ENCODE results near the gene PARVA. TPM values are rescaled to one million over a fixed set of nuclear protein-coding genes. Genes with fewer than 3 reads are reported as not detected.

The PARVA gene
- total RNA-seq, 2 experiments from 2014 or later, result 0.08 to 0.98 TPM

DNA sequence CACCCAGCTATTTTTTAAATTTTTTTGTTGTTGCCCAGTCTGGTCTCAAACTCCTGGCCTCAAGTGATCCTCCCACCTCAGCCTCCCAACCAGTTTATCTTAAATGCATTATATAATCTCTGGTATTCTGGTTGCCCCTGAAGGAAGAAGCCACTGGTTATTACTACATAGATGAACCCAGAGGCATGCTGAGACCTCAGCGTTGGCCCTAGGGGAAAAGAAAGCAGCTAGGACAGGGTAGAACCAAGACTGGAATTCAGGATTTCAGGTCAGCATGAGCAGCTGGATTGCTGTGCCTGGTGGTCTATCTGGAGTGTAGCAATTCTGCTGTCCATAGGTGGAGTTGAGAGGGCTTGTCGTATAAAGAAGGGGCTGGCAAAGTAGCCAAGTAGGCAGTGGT is 67.2 kb downstream of the PARVA start:
- POLR2A ChIA-PET, result no interaction called here
- Histone ChIP-seq H3K9me3 (ENCODE audit: control insufficient read depth in 1 of 2, insufficient read depth in 1 of 2, low read length in 2 of 2) (no peaks in the 10 kb centered on the region), H3K27me3 (ENCODE audit: control insufficient read depth in 1 of 2, insufficient read depth in 2 of 2, low read length in 2 of 2) (no peaks in the 10 kb centered on the region)

DNA sequence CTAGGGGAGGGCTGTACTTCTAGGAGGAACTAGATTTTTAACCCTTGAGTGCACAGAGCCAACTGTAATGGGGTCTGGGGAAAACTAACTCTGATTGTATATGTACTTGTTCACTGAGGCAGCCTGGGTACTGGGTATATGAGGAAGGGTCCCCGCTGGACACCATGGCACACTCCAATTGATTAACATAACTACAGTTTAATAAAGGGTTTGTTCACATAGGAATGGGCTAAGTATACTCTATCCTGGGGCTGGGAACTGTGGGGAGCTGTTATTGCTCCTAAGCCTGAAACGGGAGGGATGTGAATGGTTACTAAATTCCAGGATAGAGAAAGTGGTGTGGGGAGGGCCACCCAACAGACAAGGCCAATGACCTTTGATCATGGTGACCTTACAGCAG is 67.6 kb downstream of the PARVA start:
- Mint-ChIP-seq H3K9me3 (no peaks in the 10 kb centered on the region), H3K4me1 (ENCODE audit: low read depth) (no peaks in the 10 kb centered on the region), H3K36me3 (ENCODE audit: low read depth) (no peaks in the 10 kb centered on the region), H3K27me3 (peaks cover 9% of the 10 kb centered on the region), H3K27ac (no peak overlapping the region), H3K4me3 (no peak overlapping the region)
- no peaks in the 10 kb centered on the region for H3K27me3 ChIP-seq (ENCODE audit: control insufficient read depth in 1 of 2, insufficient read depth in 2 of 2, low read length in 2 of 2)
- TF ChIP-seq, protein P1, sequence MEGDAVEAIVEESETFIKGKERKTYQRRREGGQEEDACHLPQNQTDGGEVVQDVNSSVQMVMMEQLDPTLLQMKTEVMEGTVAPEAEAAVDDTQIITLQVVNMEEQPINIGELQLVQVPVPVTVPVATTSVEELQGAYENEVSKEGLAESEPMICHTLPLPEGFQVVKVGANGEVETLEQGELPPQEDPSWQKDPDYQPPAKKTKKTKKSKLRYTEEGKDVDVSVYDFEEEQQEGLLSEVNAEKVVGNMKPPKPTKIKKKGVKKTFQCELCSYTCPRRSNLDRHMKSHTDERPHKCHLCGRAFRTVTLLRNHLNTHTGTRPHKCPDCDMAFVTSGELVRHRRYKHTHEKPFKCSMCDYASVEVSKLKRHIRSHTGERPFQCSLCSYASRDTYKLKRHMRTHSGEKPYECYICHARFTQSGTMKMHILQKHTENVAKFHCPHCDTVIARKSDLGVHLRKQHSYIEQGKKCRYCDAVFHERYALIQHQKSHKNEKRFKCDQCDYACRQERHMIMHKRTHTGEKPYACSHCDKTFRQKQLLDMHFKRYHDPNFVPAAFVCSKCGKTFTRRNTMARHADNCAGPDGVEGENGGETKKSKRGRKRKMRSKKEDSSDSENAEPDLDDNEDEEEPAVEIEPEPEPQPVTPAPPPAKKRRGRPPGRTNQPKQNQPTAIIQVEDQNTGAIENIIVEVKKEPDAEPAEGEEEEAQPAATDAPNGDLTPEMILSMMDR (IDR thresholded peaks at IDR 0.05), result no peak
- DNase-seq (no peak), ATAC-seq (ENCODE audit: poor library complexity) (no peak)
- intact Hi-C loops (cut with DNase I, micrococcal nuclease), result no loop called here
- no peak overlapping the region for H3K27ac ChIP-seq (ENCODE audit: low read depth in 1 of 2, low read length in 2 of 2)
- H3K36me3 ChIP-seq (ENCODE audit: insufficient read depth, low read length), result no peaks in the 10 kb centered on the region
- CTCF ChIA-PET, result no interaction called here
- H3K4me3 ChIP-seq (ENCODE audit: low read length), result no peak overlapping the region
- POLR2A ChIA-PET, result no interaction called here
- H3K9me3 ChIP-seq (ENCODE audit: control insufficient read depth in 1 of 2, insufficient read depth in 1 of 2, low read length in 2 of 2), result no peaks in the 10 kb centered on the region
- no peaks in the 10 kb centered on the region for H3K4me1 ChIP-seq (ENCODE audit: insufficient read depth, low read length)

More for the DNA sequence above, 67.2 kb downstream of the PARVA start:
- Histone ChIP-seq H3K27ac (ENCODE audit: low read depth in 1 of 2, low read length in 2 of 2) (no peak overlapping the region), H3K36me3 (ENCODE audit: insufficient read depth, low read length) (no peaks in the 10 kb centered on the region), H3K4me1 (ENCODE audit: insufficient read depth, low read length) (no peaks in the 10 kb centered on the region), H3K4me3 (ENCODE audit: low read length) (no peak overlapping the region)
- TF ChIP-seq, protein P1 (IDR thresholded peaks at IDR 0.05), result no peak
- Mint-ChIP-seq H3K4me1 (ENCODE audit: low read depth) (no peaks in the 10 kb centered on the region), H3K4me3 (no peak overlapping the region), H3K27ac (no peak overlapping the region), H3K9me3 (no peaks in the 10 kb centered on the region), H3K36me3 (ENCODE audit: low read depth) (no peaks in the 10 kb centered on the region), H3K27me3 (peaks cover 5% of the 10 kb centered on the region)
- intact Hi-C loops (cut with DNase I, micrococcal nuclease), result no loop called here
- CTCF ChIA-PET, result no interaction called here
- ATAC-seq (ENCODE audit: poor library complexity) (no peak), DNase-seq (no peak)

DNA sequence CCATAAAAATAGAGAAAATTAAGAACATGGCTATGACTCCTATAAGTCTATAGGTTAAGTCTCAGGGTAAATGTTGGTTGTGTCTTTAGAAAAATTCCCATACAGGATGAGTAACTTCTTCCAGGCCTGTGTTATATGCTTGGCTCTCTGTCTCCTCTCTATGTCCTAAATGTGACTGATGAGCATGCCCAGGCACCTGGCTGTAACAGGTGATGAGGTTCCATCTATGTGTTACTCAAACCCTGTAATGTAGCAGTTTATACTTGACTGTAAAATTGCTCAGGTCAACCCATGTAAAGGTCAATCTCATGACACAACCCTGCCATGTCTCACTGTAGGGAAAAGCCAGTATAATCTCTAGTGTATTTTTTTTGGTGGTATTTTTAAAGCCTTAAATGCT is 69.5 kb downstream of the PARVA start:
- ChIA-PET POLR2A (no interaction called here), CTCF (no interaction called here)
- ATAC-seq (ENCODE audit: poor library complexity) (no peak), DNase-seq (no peak)
- Histone ChIP-seq H3K9me3 (ENCODE audit: control insufficient read depth in 1 of 2, insufficient read depth in 1 of 2, low read length in 2 of 2) (no peaks in the 10 kb centered on the region), H3K27ac (ENCODE audit: low read depth in 1 of 2, low read length in 2 of 2) (no peak overlapping the region), H3K27me3 (ENCODE audit: control insufficient read depth in 1 of 2, insufficient read depth in 2 of 2, low read length in 2 of 2) (no peaks in the 10 kb centered on the region), H3K4me3 (ENCODE audit: low read length) (no peak overlapping the region), H3K4me1 (ENCODE audit: insufficient read depth, low read length) (no peaks in the 10 kb centered on the region), H3K36me3 (ENCODE audit: insufficient read depth, low read length) (no peaks in the 10 kb centered on the region)
- H3K36me3 Mint-ChIP-seq (ENCODE audit: low read depth), result no peaks in the 10 kb centered on the region
- no peak overlapping the region for H3K4me3 Mint-ChIP-seq
- H3K27me3 Mint-ChIP-seq, result peaks cover 9% of the 10 kb centered on the region
- intact Hi-C loops (cut with DNase I, micrococcal nuclease), result no loop called here
- H3K4me1 Mint-ChIP-seq (ENCODE audit: low read depth), result no peaks in the 10 kb centered on the region
- no peak overlapping the region for H3K27ac Mint-ChIP-seq
- H3K9me3 Mint-ChIP-seq, result no peaks in the 10 kb centered on the region
- TF ChIP-seq, protein P1 (IDR thresholded peaks at IDR 0.05), result no peak

Measured in CD4-positive, alpha-beta T cell (primary cell).